Osteocyte (in vitro differentiated cells): ENCODE results near the gene METTL26. TPM values are rescaled to one million over a fixed set of nuclear protein-coding genes. Genes with fewer than 3 reads are reported as not detected.

Experiments
- DNase-seq: peaks from one replicate; pipeline ENCODE4 v3.0.0; 2021; ENCODE audit warnings: mixed read lengths; ENCODE audit not compliant: unreplicated experiment; ENCODE audit errors: extremely low spot score
- H3K27ac Mint-ChIP-seq: one replicate; pipeline ENCODE4 v1.8.0; 2021; ENCODE audit warnings: mild to moderate bottlenecking, mixed read lengths; ENCODE audit not compliant: unreplicated experiment
- H3K27me3 Mint-ChIP-seq: one replicate; pipeline ENCODE4 v1.8.0; 2021; ENCODE audit warnings: mixed read lengths; ENCODE audit not compliant: unreplicated experiment
- H3K36me3 Mint-ChIP-seq: one replicate; pipeline ENCODE4 v1.8.0; 2021; ENCODE audit warnings: mixed read lengths; ENCODE audit not compliant: unreplicated experiment
- H3K4me1 Mint-ChIP-seq: one replicate; pipeline ENCODE4 v1.8.0; 2021; ENCODE audit warnings: mixed read lengths; ENCODE audit not compliant: unreplicated experiment
- H3K4me3 Mint-ChIP-seq: one replicate; pipeline ENCODE4 v1.8.0; 2021; ENCODE audit warnings: mild to moderate bottlenecking, moderate library complexity, mixed read lengths; ENCODE audit not compliant: unreplicated experiment
- H3K9me3 Mint-ChIP-seq: one replicate; pipeline ENCODE4 v1.8.0; 2021; ENCODE audit warnings: mixed read lengths; ENCODE audit not compliant: unreplicated experiment
- total RNA-seq: library from RNA; stranded (reverse); gene quantifications from 2 replicates; pipeline ENCODE4 v1.2.1, GENCODE V29; 2021
- TF ChIP-seq, protein P1 (sequence below): fragments of 200-600 bp; sonication (generic); IDR thresholded peaks from 2 replicates; pipeline ENCODE4 v1.5.0; 2021; ENCODE audit warnings: antibody characterized with exemption, mild to moderate bottlenecking, moderate library complexity

The METTL26 gene
- total RNA-seq, 1 donor from 2014 or later: 69.8 TPM

DNA sequence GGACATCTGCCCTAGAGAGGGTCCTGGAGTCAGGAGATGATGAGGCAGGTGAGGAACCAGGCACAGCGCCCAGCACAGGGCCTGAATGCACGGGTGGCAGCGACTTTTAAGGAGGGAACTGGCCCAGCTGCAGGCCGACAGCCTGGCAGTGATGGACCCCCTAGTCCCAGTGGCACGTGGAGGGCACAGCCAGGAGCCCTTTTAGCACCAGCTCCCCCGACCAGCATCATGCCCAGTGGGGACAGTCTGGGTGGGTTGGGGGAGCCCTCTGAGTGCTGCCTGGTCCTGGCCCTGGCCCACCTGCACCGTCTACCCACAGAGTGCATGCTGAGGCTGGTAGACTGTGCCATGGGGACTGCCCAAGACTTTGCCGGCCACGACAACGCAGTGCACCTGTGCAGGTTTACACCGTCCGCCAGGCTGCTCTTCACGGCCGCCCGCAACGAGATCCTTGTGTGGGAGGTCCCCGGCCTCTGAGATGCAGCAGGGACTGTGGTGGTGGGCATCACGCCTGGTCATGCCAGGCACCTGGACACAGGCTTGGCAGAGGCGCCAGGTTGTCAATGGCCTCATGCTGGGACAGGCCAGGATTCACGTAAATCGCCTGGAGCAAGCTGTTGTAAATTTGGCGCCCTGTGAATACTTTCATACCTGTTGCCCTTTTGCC is 31.1 kb upstream of the METTL26 start:
- Mint-ChIP-seq H3K9me3 (no peaks in the 10 kb centered on the region), H3K27me3 (no peaks in the 10 kb centered on the region), H3K27ac (peak overlapping the region; percentile 89), H3K4me1 (peaks cover 5% of the 10 kb centered on the region), H3K36me3 (peaks cover 2% of the 10 kb centered on the region), H3K4me3 (peak overlapping the region; percentile 76)
- DNase-seq: no peak
- TF ChIP-seq, protein P1, sequence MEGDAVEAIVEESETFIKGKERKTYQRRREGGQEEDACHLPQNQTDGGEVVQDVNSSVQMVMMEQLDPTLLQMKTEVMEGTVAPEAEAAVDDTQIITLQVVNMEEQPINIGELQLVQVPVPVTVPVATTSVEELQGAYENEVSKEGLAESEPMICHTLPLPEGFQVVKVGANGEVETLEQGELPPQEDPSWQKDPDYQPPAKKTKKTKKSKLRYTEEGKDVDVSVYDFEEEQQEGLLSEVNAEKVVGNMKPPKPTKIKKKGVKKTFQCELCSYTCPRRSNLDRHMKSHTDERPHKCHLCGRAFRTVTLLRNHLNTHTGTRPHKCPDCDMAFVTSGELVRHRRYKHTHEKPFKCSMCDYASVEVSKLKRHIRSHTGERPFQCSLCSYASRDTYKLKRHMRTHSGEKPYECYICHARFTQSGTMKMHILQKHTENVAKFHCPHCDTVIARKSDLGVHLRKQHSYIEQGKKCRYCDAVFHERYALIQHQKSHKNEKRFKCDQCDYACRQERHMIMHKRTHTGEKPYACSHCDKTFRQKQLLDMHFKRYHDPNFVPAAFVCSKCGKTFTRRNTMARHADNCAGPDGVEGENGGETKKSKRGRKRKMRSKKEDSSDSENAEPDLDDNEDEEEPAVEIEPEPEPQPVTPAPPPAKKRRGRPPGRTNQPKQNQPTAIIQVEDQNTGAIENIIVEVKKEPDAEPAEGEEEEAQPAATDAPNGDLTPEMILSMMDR: no peak

DNA sequence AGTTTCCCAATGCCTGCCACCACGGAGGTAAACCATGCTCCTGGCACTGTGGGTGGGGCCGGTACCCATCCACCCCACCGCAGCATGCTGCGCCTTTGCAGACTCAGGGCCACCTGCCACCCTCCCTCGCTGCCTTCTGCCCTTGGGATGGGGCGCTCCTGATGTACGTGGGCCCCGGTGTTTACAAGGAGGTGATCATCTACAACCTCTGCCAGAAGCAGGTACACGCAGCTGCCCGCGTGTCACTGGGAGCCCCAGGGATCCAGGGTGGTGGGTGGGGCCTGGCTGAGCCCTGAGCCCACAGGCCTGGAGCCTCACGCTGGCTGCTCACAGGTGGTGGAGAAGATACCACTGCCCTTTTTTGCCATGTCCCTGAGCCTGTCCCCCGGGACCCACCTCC is 30.5 kb upstream of the METTL26 start:
- H3K27ac Mint-ChIP-seq: no peak overlapping the region
- H3K36me3 Mint-ChIP-seq: peaks cover 2% of the 10 kb centered on the region
- no peak for DNase-seq
- TF ChIP-seq, protein P1: no peak
- H3K4me3 Mint-ChIP-seq: no peak overlapping the region
- H3K9me3 Mint-ChIP-seq: no peaks in the 10 kb centered on the region
- H3K4me1 Mint-ChIP-seq: peaks cover 5% of the 10 kb centered on the region
- H3K27me3 Mint-ChIP-seq: no peaks in the 10 kb centered on the region

DNA sequence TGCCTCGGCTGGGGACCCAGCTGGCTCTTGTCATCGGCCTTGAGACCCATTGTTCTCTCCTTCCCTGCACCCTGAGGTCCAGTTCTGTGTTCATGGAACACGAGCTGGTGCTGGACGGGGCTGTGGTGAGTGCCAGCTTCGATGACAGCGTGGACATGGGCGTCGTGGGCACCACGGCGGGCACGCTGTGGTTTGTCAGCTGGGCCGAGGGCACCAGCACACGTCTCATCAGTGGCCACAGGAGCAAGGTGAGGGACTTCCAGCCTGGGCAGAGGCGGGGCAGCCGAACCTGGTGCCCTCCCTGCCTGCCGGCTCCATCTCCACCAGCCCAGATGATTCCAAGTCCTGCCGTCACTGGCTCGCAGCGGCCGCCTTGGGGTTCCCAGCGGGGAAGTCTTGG is 26.5 kb upstream of the METTL26 start:
- TF ChIP-seq, protein P1: no peak
- no peaks in the 10 kb centered on the region for H3K27me3 Mint-ChIP-seq

DNA sequence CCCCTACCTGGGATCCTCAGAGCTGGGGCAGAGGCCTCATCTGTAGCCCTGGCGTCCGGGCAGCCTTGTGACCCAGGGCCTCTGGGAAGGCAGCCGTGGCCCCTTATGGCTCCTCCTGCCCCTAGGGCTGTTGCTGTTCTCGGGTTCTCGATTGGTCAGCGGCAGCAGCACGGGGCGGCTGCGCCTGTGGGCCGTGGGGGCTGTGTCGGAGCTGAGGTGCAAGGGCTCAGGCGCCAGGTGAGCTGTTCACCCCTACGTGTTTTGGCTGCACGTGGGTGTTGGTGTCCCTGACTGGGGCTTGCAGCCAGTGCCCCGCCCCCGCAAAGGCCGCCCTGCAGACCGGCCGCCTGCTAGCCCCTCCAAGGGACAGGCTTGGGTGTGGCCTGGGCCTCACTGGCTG is 26.0 kb upstream of the METTL26 start:
- no peak for DNase-seq
- Mint-ChIP-seq H3K27ac (no peak overlapping the region), H3K36me3 (peaks cover 2% of the 10 kb centered on the region), H3K9me3 (no peaks in the 10 kb centered on the region), H3K27me3 (no peaks in the 10 kb centered on the region), H3K4me3 (no peak overlapping the region), H3K4me1 (peaks cover 5% of the 10 kb centered on the region)
- TF ChIP-seq, protein P1: no peak

More for the DNA sequence above, 26.5 kb upstream of the METTL26 start:
- H3K27ac Mint-ChIP-seq: no peak overlapping the region
- no peak overlapping the region for H3K4me3 Mint-ChIP-seq
- H3K4me1 Mint-ChIP-seq: peaks cover 7% of the 10 kb centered on the region
- no peak for DNase-seq
- H3K9me3 Mint-ChIP-seq: no peaks in the 10 kb centered on the region
- H3K36me3 Mint-ChIP-seq: peaks cover 2% of the 10 kb centered on the region

DNA sequence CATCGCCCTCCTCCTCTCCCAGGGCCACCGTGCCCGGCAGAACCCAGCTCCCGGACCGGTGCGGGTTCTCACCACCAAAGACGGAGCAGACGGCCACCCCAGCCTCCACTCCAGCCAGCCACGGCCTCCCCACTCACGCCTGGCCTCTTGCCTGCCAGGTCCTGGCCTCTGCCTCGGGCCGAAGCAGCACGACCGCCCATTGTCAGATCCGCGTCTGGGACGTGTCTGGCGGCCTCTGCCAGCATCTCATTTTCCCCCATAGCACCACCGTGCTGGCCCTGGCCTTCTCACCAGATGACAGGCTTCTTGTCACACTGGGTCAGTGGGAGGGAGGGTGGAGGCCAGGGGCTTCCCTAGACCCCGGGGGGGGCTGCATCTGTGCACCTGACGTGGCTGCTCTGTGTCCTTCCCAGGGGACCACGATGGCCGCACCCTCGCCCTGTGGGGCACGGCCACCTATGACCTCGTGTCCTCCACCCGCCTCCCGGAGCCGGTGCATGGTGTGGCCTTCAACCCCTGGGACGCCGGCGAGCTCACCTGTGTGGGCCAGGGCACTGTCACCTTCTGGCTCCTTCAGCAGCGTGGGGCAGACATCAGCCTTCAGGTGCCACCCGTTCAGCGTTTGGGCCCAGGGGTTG is 25.2 kb upstream of the METTL26 start:
- DNase-seq: no peak
- Mint-ChIP-seq H3K4me3 (peak overlapping the region; percentile 29), H3K36me3 (peaks cover 2% of the 10 kb centered on the region), H3K4me1 (peaks cover 5% of the 10 kb centered on the region), H3K9me3 (no peaks in the 10 kb centered on the region), H3K27me3 (no peaks in the 10 kb centered on the region), H3K27ac (peak overlapping the region; percentile 57)
- TF ChIP-seq, protein P1: no peak
